NCI-H2227 (cell line): Measurements from ENCODE around the gene SLC12A4.
"Not testable (repeated sequence)": the region's sequence is repeated elsewhere in the genome, so short reads cannot be mapped to it uniquely, and the experiment has no call there.

Experiments
- DNase-seq: peaks from one replicate; lab custom pipeline; 2025; ENCODE audit not compliant: unreplicated experiment; lab: John Stamatoyannopoulos, UW

Gene SLC12A4

DNA sequence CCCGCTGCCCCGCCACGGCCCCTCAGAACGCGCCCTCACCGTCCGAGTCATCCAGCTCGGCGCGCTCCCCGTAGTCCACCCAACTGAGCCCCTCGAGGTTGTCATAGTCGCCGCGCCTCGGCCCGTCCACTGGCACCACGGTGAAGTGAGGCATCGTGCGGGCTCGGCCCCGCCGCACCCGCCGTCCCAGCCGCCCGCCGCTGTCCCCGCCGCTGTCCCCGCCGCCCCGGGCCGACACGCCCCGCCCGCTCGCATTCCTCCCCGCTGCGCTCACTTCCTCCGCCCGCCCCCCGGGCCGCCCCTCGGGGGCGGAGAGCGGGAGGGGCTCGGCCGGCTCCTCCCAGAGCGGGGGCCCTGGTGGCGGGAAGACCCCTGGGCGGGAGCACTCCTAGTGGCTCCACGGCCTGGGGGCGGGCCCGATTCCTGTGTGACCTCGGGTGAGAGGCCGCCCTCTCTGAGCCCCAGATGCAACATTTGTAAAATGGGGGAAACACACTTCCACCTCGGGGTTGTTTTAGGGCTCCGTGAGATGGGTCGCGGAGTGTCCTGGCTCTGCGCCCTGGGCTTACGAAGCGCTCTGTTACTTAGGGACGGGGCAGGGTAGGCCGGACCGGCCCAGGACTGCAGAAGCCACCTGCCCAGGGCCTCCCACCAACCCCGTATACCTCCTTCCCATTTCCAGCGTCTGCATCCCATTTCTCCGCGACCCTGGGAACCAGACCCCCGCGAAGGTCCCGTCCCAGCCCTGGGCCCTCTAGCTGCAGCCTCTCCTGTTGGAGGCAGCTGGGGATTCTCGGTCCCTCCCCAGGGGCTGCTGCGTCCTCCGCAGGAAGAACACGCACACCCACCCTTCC is at the start of gene SLC12A4:
Gene SLC12A4, minus strand, starts transcription at position 238 of the 854 bp plus-strand sequence. Its CDS starts 84 bp downstream, at position 154.
- DNase-seq, result peak; percentile 82

DNA sequence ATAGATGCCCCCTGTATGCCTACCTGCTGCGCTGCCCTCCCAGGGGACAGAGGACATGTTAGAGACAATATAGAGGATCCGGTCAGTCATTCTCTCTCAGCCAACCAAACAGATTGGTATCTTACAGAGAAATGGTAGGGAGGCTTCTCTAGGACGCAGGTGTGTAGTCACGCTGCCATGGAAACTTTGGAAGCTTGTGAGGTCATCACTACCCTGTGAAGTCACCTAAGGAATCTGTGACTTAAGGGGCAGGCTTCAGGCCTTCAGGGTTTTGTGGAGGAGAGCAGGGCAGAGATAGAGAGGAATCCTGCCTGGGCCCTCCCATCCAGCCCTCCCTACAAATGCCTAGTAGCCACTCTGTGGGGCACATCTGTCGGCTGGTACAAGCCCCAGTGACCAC is 47.2 kb upstream of the SLC12A4 start, which contains the start of gene DPEP2NB:
Gene DPEP2NB, minus strand, starts transcription at position 231 of the 400 bp plus-strand sequence. Its CDS starts 141 bp downstream, at position 90.
- no peak for DNase-seq

DNA sequence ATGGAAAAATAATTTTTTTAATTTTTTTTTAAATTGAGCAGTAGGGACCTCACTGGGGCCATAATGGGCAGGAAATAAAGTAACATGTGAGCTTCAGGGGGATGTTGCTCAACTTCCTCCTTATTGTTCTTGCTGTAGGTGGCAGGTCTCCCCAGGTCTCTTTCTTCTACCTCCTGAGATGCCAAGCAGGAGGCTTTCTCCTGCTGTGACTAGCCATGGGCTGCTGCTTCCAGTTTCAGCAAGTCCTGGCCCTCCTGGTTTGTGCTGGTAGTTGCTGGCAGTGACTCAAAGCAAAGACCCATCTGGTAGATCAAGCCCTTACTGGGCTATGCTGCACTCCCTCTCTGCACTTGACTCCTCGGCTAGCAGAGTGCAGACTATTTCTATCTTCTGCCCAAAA is 45.0 kb upstream of the SLC12A4 start:
- no peak for DNase-seq

DNA sequence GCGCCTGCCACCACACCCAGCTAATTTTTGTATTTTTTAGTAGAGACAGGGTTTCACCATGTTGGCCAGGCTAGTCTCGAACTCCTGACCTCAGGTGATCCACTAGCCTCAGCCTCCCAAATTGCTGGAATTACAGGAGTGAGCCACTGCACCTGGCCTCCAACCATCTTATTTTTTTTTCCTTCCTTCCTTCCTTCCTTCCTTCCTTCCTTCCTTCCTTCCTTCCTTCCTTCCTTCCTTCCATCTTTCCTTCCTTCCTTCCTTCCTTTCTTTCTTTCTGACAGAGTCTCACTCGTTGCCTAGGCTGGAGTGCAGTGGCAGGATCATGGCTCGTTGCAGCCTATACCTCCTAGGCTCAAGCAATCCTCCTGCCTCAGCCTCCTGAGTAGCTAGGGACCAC is 41.4 kb upstream of the SLC12A4 start:
- DNase-seq, result not testable (repeated sequence)

DNA sequence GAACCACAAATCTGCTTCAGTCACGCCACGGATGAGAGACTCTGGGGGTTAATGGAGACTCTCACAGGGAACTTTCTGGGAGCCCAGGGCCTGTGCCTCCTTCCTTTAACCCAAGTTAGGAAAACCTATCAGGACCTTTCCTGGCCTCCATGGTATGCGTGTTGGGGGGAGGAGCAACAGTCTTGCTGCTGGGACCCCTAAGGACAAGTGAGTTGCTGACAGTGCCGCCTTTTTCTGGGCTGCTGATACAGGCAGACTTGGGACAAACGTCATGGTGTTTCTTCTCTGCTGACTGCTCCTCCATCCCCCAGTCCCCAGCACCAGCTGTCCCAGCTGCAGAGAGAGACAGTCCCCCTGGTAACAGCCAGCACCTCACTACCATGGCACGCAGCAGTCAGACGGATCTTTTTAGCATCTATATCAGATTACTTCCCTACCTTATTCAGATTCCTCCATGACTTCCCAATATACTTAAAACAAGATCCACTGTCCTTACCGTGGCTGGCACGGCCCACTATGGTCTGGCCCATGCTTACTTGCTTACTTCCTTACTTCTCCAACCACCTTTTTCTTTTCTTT is 40.8 kb upstream of the SLC12A4 start:
- DNase-seq, result no peak

DNA sequence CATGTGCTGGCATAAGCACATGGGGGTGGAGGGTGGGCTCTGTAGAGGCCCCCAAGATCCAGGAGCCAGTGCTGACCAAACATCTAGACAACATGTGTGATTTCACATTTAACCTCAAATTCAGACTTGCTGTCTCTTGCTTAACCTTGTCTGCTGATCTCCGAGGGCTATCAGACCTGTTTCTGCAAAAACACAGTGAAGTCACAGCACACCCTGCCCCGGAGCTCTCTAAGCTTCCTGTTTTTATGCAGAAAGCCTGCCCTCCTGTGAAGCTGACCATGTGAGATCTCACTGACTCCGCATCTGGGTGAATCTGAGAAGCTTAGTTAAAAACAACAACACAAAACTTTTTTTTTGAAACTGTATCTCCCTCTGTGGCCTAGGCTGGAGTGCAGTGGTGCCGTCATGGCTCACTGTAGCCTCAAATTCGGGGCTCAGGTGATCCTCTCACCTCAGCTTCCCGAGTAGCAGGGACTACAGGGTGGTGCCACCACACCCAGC is 37.4 kb upstream of the SLC12A4 start:
- no peak for DNase-seq

DNA sequence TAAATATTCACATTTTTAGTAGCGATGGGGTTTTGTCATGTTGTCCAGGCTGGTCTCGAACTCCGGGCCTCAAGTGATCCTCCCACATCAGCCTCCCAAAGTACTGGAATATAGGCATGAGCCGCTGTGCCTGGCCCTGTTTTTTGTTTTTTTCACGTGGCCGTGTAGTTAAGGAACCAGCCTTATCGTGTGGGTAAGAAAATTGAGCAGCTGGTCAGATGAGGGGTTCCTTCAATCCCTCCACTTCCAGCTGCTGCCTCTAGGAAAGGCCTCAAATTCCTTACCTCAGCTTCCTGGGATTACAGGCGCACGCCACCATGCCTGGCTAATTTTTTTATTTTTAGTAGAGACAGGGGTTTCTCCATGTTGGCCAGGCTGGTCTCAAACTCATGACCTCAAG is 36.8 kb upstream of the SLC12A4 start:
- no peak for DNase-seq

DNA sequence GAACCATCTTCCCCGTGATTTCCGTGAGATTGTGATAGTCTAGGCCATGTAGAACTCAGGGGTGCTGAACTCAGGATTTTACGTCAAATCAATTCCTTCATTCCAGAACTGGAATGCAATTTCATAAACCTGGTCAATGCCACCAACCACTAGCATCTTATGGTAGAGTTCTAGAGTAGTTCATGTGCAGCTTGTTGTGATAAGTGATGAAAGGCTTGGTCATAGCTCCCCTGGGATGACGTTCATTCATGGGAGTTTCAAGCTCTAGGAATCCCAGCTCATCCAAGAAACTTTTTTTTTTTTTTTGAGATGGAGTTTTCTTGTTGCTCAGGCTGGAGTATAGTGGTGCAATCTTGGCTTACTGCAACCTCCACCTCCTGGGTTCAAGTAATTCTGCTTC is 34.6 kb upstream of the SLC12A4 start:
- no peak for DNase-seq

DNA sequence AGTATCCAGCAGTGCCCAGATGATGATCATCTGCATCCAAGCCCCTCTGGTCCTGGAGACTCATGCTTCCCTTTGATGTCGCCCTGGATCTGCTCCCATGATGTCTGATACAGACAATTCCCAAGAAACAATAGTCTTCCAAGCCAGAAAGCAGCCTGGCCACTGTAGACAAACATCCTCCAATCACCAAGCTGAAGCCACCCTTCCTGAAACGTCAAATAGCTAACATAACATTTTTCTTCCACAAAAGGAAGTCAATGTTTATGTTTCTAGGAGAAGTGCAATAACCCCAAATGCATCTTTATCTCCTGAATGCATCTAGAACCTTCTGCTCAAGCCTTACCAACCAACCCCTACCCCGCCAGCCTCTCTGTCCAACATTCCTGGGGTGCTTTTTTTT is 32.0 kb upstream of the SLC12A4 start:
- DNase-seq, result no peak

DNA sequence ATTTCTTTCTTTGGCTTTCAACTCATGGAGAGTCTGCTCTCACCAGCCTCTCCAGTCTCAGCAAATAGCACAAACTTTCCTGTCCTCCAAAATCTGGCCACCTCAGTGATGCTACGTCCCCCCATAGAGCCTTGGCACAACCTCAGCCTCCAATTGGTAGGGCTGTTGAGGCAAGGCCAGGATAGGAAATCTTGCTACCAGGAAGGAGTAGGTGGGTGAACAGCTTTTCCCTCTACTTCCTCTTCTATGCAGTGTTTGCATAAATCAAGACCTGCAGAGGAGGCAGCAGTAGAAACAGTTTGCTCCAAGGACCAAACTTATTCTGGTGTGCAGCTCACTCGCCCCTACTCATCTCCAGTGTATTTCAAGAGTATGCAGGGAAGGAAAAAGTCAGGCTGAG is 31.5 kb upstream of the SLC12A4 start:
- no peak for DNase-seq

DNA sequence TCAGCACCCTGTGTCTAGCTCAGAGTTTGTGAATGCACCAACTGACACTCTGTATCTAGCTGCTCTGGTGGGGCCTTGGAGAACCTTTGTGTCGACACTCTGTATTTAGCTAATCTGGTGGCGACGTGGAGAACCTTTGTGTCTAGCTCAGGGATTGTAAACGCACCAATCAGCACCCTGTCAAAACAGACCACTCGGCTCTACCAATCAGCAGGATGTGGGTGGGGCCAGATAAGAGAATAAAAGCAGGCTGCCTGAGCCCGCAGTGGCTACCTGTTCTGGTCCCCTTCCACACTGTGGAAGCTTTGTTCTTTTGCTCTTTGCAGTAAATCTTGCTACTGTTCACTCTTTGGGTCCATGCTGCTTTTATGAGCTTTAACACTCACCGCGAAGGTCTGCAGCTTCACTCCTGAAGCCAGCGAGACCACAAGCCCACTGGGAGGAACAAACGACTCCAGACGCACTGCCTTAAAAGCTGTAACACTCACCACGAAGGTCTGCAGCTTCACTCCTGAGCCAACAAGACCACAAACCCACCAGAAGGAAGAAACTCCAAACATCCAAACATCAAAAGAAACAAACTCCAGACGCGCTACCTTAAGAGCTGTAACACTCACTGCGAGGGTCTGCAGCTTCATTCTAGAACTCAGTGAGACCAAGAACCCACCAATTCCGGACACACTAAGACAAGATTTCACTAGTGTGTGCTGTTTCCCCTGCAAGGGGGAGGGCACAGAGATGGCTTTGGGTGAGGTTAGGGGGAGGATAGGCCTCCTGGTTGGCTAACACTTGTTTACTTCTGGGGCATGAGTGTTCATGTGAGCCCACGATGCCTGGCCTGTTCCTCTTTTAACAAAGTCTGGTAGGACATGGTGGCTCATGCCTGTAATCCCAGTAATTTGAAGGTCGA is 30.6 kb upstream of the SLC12A4 start, which contains the start of gene DPEP2:
Gene DPEP2, minus strand, starts transcription at position 706 of the 910 bp plus-strand sequence. CDS start 6,272 bp downstream, outside the sequence.
- not testable (repeated sequence) for DNase-seq

DNA sequence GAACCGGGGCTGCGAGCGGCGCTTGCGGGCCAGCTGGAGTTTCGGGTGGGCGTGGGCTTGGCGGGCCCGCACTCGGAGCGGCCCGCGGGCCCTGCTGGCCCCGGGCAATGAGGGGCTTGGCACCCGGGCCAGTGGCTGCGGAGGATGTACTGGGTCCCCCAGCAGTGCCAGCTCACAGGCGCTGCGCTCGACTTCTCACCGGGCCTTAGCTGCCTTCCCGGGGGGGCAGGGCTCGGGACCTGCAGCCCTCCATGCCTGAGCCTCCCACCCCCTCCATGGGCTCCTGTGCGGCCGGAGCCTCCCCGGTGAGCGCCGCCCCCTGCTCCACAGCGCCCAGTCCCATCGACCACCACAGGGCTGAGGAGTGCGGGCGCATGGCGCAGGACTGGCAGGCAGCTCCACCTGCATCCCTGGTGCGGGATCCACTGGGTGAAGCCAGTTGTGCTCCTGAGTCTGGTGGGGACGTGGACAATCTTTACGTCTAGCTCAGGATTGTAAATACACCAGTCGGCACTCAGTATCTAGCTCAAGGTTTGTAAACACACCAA is 29.9 kb upstream of the SLC12A4 start:
- not testable (repeated sequence) for DNase-seq

DNA sequence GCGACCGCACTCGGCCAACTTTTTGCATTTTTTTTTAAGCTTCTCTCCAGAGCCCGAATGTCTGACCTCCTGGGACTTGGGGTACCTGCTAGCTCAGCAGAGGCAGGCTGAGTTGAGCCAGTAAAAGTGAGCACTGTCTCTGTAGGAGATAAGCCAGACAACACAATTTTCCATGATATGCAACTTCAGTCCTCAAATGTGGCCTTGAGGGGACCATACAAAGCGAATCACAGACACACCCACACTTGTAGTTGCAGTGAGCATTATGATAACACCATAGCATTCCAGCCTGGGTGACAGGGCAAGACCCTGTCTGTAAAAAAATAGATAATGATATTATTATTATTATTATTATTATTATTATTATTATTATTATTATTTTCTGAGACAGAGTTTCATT is 28.2 kb upstream of the SLC12A4 start:
- no peak for DNase-seq

DNA sequence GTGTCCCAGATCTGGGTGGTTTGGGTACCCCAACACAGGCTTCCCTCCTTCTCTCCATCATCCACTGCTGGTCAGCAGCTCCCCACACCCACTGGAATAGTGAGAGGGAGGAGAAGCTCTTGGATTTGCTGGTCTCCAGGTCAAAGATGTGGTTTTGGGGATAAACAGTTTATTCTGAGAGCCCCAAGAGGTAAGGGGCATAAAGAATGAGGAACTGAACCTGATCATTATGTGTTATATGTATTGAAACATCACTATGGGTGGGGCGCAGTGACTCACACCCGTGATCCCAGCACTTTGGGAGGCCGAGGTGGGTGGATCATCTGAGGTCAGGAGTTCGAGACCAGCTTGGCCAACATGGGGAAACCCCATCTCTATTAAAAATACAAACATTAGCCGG is 27.0 kb upstream of the SLC12A4 start:
- DNase-seq, result no peak

DNA sequence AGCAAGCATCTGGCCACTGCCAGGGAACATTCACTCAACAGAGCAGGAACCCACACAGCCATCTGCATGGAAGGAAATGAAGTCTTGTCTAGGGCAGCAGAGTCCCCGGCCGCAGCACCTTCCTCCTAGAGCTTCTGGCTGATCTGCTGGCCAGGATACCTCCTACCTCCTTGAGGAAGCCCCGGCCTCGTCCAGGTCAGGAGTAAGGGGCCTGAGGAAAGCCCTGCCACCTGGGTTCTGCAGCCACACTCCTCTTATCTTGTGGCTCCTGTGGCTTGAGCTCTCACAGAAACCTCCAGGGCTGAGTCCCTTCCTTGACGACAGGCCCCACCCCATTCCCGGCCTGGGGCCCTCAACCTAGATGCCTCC is 25.6 kb upstream of the SLC12A4 start:
- DNase-seq, result not testable (repeated sequence)

DNA sequence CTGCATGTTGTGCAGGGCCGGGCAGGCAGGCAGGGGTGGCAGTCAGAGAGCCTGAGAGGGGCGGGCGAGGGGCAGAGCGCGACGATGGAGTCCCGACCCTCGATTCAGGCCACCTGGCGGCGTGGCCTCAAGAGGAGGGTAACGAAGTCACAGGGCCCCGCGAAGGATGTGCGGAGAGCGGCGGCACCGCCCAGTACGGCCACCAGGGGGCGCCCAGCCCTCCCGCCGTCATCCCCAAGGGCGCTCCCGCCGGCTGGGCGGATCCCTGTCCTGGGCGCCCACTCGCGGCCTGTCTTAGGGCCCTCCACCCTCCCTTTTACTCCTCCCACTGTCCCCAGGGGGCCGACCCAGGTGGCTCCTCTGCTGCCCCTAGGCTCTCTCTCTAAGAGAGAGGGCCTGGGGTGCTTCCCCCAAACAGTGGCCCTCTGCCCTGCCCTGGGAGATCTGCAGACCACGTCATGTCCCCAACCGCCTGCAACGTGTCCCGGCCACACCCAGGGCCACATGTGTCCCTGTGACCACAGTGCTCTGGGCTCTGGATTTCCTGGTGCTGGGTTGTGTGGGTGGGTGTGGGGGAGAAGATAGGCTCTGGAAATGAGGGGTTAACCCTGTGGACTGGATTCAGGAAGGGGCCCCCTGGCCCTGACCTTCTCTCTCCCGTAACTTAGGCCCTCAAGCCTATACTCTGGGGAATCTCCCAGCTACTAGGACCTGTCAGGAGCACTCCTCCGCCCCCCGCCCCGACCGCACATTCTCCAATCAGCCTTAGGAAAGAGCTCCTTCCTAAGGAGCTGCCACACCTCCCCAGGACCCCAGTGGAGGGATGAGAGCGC is 25.0 kb upstream of the SLC12A4 start:
- DNase-seq, result peak; percentile 11

DNA sequence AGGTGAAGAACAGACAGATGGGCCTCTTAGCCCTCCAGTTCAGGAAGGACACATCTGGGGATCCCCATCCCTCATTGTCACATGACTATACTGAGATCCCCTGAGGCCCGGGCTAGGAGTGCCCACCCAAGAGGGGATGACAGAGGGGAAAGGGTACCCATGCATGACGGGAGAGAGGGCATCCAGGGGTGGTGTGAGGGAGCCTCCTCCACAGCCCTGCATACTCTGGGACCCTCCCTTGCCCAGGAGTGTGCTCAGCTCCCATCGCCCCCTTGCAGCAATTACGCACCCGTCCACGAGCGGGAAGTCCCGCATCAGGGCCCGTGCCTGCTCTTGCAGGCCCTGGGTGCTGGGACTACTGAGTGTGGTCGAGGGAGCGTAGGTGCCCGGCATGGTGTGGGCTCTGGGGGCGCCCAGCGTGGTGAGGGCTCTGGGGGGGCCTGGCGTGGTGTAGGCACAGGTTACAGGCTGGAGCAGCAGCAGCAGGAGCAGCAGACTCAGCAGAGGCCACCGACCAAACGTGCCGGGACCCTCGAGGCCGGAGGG is 24.3 kb upstream of the SLC12A4 start:
- no peak for DNase-seq

DNA sequence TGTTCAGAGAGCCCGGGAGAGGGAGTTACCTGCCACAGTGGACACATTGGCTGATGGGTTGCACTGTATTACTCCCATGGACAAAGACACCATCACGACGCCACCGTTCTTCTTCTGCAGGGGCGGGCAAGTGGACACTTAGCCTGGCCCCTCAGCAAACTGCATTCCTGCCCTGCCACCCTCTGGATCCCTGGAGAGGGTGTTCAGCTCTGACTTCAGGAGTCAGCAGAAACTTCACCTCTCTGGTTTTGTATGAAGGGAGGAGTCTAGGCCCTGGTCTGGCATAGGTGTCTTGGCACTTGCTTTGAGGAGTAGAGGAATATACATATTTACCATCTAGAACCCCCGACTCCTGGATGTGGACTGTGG is 21.6 kb upstream of the SLC12A4 start:
- DNase-seq, result no peak

DNA sequence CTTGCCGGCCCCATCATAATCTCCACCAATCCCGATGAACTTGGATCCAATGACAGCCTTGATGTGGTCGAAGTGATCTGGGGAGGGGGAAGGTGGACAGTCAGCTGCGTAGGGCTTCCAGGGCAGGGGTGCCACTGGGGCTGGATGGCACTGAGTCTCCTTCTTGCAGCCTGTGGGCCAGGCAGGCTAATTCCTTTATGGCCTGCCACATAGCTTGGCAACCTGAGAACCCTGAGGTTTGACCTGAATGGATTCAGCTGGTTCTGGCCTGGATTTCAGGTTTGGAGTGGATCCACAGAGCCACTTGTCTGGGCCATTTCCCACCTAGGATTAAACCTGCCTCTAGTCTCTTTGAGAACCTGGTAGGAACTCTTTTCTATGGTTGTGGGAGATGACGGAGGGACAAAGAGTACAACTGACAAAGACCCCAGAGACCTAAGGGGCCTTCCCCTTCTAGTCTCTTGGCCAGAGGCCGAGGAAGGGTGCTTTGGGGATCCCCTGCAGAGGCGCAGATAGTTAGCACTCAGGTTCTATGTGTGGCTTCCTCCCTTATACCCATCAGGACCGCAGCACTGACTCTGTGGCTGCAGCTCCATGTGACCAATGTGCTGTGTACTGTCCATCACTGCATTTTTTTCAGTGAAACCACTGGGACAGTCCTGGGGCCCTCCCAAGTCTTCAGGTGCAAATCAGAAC is 21.0 kb upstream of the SLC12A4 start:
- DNase-seq, result no peak
